GM21526 (cell line): ENCODE data around the gene SAG.

Experiments
- ATAC-seq: cut with Tn5 transposase; IDR thresholded peaks from one replicate; pipeline ENCODE4 v1.9.1; 2021; ENCODE audit warnings: moderate library complexity; ENCODE audit not compliant: unreplicated experiment, low FRiP score

Gene SAG

DNA sequence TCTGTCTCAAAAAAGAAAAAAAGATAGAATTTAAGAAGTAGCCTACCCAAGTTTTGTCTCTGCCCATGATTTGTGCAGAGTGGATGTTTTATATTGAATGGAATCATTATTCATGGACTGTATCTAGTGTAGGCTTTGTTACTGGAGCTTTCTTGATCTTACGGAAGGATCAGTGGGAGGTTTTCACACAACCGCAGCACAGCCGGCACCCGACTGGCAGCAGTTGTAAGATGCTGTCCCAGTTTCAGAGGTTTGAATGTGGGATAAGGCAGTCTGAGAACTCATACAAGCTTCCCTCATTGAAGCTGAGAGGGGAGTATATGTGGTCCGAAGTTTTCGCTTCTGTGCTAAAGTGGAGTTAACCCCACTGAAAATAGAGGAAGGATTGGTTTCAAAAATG, 19.7 kb upstream of the SAG start:
- ATAC-seq = no peak

- ATAC-seq = no peak
Measured at GRCh38 chr2:233288663-233289062, 19.0 kb upstream of the SAG start.

DNA sequence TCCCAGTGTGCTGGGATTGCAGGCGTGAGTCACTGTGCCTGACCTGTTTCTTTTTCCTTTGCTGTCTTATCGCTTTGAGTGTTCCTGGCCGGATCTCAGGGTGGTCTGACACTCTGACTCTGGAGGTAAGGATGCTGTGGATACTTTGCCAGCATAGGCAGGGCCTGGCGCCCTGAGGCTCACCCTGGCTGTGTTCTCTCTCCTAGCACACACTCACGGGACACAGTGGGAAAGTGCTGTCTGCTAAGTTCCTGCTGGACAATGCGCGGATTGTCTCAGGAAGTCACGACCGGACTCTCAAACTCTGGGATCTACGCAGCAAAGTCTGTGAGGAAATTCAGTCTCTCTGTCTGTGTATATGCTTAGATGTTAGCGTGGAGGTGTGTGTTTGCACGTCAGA, 18.0 kb upstream of the SAG start:
- ATAC-seq = no peak

DNA sequence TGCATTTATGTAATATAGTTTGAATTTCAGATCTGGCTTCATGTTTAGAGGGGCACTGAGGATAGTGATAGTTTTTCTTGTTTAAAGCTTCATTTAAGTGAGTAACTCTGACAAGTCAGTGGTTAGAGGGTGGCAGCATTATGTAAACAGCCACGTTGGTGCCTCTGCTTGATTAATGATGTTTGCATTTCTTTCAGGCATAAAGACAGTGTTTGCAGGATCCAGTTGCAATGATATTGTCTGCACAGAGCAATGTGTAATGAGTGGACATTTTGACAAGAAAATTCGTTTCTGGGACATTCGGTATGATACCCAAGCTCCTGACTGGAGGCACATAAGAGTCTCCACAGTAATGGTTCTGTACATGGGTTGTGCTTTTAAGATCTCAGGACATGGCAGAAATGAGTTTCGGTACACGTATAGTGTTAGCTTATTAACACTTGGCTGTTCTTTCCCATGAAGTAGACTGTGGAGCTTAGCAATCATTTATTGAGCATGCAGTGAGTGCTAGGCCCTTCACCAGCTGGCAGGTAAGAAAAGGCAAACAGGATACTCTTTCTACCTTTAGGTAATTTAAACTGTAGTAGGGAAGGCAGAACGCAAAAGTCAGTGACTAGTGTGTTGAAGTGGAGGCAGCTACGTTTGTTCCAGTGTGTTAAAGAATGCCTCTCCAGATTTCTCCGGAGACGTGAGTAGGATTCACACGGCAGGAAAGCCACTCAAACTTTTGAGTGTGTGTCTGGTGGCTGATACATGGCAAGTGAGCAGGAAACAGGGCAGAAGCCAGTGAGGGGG, 17.4 kb upstream of the SAG start:
- no peak for ATAC-seq

DNA sequence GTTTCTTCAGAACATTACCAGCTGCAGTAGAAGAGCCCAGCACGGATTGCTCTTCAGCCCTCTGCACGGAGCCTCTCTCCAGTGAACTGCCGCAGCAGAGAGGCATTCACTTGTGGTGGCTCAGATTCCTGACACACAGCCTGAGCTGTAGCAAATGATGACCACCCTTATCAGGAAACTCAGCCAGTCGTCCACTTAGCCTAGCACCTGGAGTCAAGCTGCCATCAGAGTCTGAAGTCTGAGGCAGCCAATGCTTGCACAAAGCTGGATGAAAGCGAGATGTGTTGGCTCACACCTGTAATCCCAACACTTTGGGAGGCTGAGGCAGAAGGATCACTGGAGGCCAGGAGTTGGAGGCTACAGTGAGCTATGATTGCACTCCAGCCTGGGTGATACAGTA, 11.7 kb upstream of the SAG start:
- no peak for ATAC-seq

DNA sequence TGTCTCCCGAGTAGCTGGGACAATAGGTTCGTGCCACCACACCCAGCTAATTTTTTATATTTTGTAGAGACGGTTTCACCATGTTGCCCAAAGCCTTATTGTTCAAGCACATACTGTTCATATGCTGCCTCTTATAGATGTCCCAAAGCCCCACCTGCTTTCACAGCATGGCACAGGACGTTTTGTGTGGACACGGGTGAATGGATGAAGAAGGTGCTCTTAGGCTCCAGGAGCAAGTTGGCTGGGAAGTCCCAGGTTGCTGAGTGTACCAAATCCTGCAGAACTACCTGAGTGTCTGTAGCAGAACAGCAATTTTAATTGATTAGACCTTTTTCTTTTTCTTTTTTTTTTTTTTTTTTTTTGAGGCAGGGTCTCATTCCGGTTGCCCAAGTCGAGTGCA, 10.5 kb upstream of the SAG start:
- ATAC-seq = no peak

DNA sequence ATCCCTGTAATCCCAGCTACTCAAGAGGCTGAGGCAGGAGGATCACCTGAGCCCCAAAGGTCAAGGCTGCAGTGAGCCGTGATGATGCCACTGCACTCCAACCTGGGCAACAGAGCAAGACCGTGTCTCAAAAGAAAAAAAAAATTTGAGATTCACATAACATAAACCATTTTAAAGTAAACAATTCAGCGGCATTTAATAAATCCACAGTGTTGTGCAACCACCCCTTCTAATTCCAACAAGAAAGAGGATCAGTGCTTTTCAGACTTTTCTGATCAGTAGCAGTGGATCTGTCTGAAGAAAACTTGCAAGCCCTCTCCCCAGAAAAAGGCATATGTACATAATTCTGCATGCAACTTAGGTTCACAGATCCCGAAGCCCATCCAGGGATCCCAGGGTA, 7.2 kb upstream of the SAG start:
- no peak for ATAC-seq

DNA sequence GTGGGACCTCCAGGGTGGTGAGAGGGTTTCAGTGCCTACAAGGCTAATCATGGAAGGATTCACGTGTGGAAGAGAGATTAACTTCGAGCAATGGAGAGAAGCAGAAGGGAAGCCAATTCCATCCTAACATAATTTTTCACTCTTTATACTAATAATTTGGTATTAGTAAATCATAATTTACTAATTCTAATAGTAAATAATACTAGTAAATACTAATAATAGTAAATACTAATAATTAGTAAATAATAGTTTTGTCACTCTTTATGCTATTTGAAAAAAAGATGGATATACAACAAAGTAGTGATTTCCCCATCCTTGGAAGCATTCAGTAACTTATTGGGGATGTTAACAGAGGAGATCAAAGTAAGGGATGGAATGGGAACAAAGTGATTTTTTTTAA, 6.4 kb upstream of the SAG start:
- no peak for ATAC-seq

GRCh38 chr2:233301811-233302210, 5.8 kb upstream of the SAG start:
- ATAC-seq = no peak

DNA sequence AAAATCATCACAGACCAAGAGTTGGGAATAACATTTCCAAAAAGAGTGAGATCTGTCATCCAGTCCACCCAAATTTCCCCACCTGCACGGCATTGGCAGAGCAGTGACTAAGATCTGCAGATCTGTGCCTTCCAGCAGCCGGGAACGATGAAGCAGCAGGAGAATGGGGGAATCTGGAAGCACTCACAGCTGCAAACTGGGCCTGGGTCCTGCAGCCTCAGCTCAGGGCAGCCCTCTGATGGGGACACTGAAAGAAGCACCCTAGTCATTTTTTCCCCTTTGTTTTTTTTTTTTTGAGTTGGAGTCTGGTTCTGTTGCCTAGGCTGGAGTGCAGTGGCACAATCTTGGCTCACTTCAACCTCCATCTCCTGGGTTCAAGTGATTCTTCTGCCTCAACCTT, 4.4 kb upstream of the SAG start:
- ATAC-seq = no peak

DNA sequence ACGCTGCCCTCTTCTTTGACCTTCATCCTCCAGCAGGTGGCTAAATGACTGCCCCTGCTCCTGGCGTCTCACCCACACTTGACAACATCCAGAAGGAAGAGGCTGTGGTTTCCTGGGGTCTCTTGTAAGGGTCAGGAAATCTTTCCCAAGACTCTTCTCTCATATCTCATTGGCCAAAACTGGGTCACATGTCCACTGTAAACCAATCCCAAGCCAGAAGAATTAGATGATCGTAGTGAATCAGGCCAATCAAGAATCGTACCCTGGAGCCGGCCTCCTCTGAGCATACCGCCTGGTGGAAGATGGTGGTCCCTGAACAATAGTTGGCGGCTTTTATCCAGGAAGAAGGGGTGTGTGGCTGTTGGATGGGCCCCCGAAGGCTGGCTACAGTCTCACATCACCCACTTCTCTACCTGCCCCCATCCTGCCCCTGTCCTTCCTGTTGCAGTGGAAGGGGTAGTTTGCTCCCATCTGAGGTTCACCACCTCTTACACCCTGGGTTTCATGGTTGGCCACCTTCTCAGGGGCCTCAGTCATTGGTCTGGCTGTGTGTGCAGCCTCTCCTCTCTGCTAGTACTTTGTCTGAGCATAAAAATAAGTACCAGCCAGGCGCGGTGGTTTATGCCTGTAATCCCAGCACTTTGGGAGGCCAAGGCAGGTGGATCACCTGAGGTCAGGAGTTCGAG, 3.8 kb downstream of the SAG start:
- ATAC-seq = no peak

GRCh38 chr2:233312874-233313273, 5.3 kb downstream of the SAG start:
- no peak for ATAC-seq

DNA sequence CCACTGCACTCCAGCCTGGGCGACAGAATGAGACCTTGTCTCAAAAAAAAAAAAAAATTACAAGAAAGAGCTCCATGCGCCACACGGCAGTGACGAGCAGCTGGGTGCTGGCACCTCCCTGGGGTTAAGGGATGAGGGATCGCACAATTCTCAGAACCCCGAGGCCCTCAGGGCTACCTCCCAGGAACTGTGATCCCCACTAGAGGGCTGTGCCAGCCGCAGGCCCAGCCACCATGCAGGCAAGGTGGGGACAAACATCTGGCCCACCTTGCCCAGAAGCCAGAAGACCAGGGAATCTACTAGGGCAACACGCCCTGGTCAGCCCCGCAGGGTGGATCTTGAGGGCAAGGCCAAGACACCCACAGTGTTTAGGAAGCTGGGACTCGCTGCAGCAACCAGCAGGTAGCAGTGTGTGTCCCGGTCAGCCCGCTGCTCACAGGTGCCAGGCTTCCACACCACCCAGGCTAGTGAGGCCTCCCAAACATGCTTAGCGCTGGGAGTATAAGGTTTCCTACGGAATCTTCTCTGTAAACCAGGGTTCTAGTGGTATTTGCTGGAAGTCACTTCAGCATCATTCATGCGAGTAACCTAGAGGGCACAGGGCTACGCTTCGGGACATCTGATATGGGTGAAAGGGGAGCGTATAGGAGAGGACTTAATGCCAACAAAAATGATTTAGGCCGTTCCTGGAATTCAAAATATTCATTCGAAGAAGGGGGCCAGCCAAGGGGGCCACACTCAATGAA, 6.7 kb downstream of the SAG start:
- ATAC-seq = no peak

DNA sequence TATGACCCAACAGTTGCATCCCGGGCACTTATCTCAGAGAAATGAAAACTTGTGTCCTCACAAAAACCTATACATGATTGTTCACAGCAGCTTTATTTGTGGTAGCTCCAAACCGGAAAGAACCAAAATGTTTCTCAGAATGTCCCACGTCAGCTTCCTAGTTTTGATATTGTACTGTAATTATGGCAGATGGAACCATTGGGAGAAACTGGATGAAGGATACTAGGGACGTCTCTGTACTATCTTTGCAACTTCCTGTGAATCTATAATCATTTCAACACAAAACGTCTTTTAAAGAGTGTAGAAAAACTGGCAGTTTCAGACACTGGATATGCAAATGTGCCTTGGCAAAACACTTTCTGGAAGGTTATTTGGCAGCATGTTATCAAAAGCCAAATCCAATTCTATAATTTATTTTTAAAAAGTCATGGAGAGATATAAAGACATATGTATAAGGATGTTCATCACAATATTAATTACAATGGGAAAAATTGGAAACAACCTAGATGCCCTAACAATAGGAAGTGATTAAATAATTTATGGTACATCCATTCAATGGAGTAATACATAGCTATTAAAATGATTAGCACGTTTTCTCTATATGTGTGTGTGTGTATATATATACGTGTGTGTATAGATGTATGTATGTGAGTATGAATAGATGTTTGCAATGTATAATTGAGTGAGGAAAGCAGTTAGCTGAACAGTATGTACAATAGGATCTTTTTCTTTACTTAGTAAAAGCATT, 9.8 kb downstream of the SAG start:
- no peak for ATAC-seq

- no peak for ATAC-seq
Measured at GRCh38 chr2:233319256-233319655, 11.6 kb downstream of the SAG start.

DNA sequence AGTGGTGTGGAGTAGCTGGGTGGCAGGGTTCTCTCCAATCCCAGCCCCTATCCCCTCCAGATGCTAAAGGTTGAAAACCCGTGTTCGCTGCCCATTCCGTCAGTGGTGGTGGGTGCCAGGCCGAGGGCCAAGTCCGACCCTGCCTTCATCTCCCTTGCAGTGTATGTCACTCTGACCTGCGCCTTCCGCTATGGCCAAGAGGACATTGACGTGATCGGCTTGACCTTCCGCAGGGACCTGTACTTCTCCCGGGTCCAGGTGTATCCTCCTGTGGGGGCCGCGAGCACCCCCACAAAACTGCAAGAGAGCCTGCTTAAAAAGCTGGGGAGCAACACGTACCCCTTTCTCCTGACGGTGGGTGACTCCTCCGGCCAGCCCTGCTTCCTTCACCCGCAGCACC, 12.9 kb downstream of the SAG start:
- ATAC-seq = no peak

DNA sequence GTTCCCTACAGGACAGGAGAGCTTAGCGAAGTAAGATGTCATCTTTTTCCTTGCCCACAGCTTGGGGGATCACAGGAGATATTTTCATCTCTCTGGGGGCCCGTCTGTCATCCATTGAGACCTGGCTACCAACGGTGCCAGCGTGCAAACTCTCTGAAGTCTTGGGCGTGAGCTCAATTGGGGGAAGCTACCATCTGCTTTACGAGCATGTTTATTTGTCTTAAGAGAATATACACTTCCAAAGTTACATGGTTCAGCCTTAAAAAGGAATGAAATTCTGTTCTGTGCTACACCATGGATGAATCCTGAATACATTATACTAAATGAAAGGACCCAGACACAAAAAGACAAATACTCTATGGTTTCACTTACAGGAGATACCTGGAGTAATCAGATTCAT, 13.6 kb downstream of the SAG start:
- ATAC-seq = no peak

DNA sequence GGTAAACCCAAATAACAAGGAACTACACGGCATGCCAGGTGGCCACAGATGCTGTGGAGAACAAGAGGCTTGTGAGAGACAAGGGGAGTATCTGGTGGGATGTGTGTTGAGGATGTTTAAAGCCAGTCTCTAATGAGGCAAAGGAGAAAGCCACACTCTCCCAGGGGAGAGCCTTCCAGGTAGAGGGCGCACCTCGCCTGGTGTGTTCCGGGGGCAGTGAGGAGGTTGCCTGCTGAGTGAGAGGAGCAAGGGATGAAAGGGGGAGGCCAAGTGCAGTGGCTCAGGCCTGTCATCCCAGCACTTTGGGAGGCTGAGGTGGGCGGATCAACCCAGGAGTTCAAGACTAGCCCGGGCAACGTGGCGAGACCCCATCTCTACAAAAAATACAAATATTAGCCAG, 16.2 kb downstream of the SAG start:
- no peak for ATAC-seq

- ATAC-seq = no peak
Measured at GRCh38 chr2:233325256-233325655, 17.6 kb downstream of the SAG start.

DNA sequence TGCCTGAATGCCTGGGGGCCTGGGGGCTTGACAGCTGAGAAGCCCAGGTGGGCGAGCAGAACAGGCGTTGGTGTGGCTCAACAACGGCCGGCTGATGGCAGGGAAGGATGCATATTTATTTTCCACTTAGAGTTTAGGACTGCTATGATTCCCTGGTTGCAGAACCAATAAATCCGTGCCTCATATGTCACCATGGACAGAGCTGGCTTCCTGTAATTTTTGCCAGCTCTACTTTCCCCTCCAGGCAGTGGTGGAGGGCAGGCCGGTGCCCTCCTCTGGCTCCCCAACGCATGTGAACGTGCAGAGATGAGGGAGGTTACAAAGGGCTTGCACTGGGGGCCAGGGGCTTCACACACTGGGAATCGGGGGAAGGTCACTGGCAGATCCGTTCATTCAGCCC, 18.2 kb downstream of the SAG start:
- no peak for ATAC-seq

DNA sequence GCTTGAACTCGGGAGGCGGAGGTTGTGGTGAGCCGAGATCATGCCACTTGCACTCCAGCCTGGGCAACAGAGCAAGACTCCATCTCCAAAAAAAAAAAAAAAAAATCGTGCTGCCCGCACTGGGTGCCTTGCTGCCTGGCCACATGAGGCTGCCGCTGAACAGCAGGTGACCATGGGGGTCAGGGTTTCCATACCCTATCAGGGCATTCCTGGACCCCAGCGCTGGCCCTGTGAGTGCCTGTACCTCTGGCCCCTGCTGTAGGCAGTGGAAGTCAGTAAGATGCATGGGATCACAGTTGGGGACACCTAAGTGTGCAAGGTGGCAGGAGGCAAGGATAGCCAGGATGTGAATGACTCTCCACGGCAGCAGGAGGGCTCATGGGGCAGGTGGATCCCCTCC, 18.9 kb downstream of the SAG start:
- no peak for ATAC-seq
